Adrenal gland (tissue), 12 donors: ENCODE measurements around the gene CPT1A. TPM values are rescaled to one million over a fixed set of nuclear protein-coding genes. Genes with fewer than 3 reads are reported as not detected.

Experiments
- DNase-seq, 7 donors: peaks; one replicate each; pipeline ENCODE4 v3.0.0-alpha.2; 2019 to 2020
- H3K27ac ChIP-seq, 5 donors: fragments of 200-600 bp; sonication (generic) in 4 of 5; 1 replicate in 3 of 5; 2 replicates in 2 of 5; pipeline versions ENCODE4 v1.5.1 to v1.8.0; 2016 to 2020; ENCODE audit warnings: mild to moderate bottlenecking in 1 of 5
- H3K27me3 ChIP-seq: fragments of 200-600 bp; 2 replicates; pipeline ENCODE4 v1.8.0; 2021
- H3K36me3 ChIP-seq, 2 donors: fragments of 200-600 bp; replicated peaks in 1 of 2; 1 replicate in 1 of 2; 2 replicates in 1 of 2; pipeline versions ENCODE4 v1.5.1 to v1.8.0; 2018 to 2022
- H3K4me1 ChIP-seq, 2 donors: fragments of 200-600 bp; replicated peaks in 1 of 2; 1 replicate in 1 of 2; 2 replicates in 1 of 2; pipeline versions ENCODE4 v1.5.1 to v1.8.0; 2018 to 2021
- H3K4me3 ChIP-seq, 4 donors: fragments of 200-600 bp; sonication (generic) in 3 of 4; one replicate each; pipeline ENCODE4 v1.5.1; 2016 to 2018
- H3K9me3 ChIP-seq, 3 donors: fragments of 200-600 bp; sonication (generic) in 1 of 3; replicated peaks in 1 of 3; 1 replicate in 2 of 3; 2 replicates in 1 of 3; pipeline versions ENCODE4 v1.5.1 to v1.8.0; 2016 to 2021
- CTCF ChIP-seq, 6 experiments: fragments of 450-650 bp in 4 of 6; fragments of 200-600 bp in 2 of 6; sonication (generic) in 1 of 6; IDR thresholded peaks; 1 replicate in 5 of 6; 2 replicates in 1 of 6; pipeline versions ENCODE4 v1.5.1 to v1.8.0; 2016 to 2021; ENCODE audit warnings: antibody characterized with exemption in 6 of 6, mild to moderate bottlenecking in 2 of 6, moderate library complexity in 1 of 6
- POLR2A ChIP-seq, 2 donors: fragments of 450-650 bp; IDR thresholded peaks; one replicate each; pipeline ENCODE4 v1.6.1; 2017; ENCODE audit warnings: antibody characterized with exemption in 2 of 2, mild to moderate bottlenecking in 2 of 2, moderate library complexity in 1 of 2
- WGBS, 4 donors: extraction: QIAGEN DNeasy Blood & Tissue Kit in 2 of 4; methylation state at CpG; one replicate each; pipeline versions ENCODE4 v1.1.5 to v1.1.7; 2013 to 2017; 5-methylcytosine and 5-hydroxymethylcytosine counted together
- intact Hi-C, 2 donors: fragments of 100-400 bp; cut with DNase I; formaldehyde crosslinking; loops; one replicate each; pipeline versions ENCODE4 v1.14.1 to v1.15.0; 2022 to 2023
- polyA plus RNA-seq, 3 donors: library from polyadenylated mRNA; stranded (reverse); fragments of 200-250 nt in 2 of 3; fragments of 350-450 nt in 1 of 3; fragmentation: Illumina TruSeq in 1 of 3; extraction: RNeasy Lipid Tissue Mini Kit (QIAGEN cat#74804) in 1 of 3; gene quantifications; one replicate each; pipeline ENCODE4 v1.2.3, GENCODE V29; 2013 to 2014
- total RNA-seq, 9 donors: library from RNA; depleted of rRNA in 4 of 9; stranded (reverse); fragments of >200 nt in 4 of 9; fragments of 120-200 nt in 1 of 9; fragmentation: NEBNext Ultra II Directional in 1 of 9; extraction: Animal tissue kit (Norgen Biotek cat#: 25700) in 1 of 9; gene quantifications; one replicate each; pipeline versions ENCODE4 v1.1.0 to v1.2.4, GENCODE V29; 2013 to 2023
- donor health status: healthy with polysubstance abuse.
- donor health status: Bipolar disorder and iron deficiency.
- donor health status: DM: yes; HTN: yes; CAD: no.
- donor health status: DM: no; HTN: no; CAD: no.
- donor health status: DM: no; HTN: no; CAD: no.
- donor health status: DM: yes; HTN: yes; CAD: no.

The CPT1A gene
- total and polyA plus RNA-seq, 12 donors, result 15.2 to 140 (median 66.0) TPM

- H3K27me3 ChIP-seq, result no peaks in the 10 kb centered on the region
- H3K4me3 ChIP-seq, result no peak overlapping the region
- intact Hi-C loops, result no loop called here
- TF ChIP-seq POLR2A (IDR thresholded peaks at IDR 0.05) (no peak), CTCF (IDR thresholded peaks at IDR 0.05) (no peak)
- peaks cover 22% of the 10 kb centered on the region in 2 donors for H3K4me1 ChIP-seq
- no peaks in the 10 kb centered on the region for H3K9me3 ChIP-seq
- peak in 6 of 7 donors; percentile 54 to 79 (median 57) for DNase-seq
- peak overlapping the region in 3 of 5 donors; percentile 14 to 70 (median 24) for H3K27ac ChIP-seq
- 45 to 73% (median 64%) methylated on average over 6 to 23 of the region's 23 CpGs for WGBS, 4 donors
- H3K36me3 ChIP-seq, result peaks cover 0 to 52% of the 10 kb centered on the region in 2 donors
Measured at GRCh38 chr11:68806931-68807844, 34.5 kb downstream of the CPT1A start.

DNA sequence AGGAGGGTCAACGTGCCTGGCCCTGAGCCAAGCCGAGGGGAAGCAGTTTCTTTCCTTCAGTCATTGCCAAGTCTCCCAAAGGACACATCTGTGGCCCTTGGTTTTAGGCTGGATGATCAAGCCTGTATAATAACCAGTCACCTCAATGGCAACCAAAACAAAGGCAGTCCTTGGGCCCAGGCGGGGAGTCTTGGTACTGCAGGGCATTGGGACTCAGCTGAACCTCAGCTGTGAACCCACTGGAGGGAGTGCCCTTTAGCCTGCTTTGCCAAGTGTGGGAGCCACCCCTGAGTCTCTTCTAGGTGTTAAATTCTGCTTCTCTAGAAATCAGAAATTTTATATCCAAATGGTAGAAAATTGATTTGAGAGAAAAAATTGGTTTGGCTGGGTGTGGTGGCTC, 36.9 kb downstream of the CPT1A start:
- Histone ChIP-seq H3K36me3 (peaks cover 0 to 62% of the 10 kb centered on the region in 2 donors), H3K4me1 (peaks cover 11 to 14% of the 10 kb centered on the region in 2 donors), H3K4me3 (no peak overlapping the region), H3K27ac (no peak overlapping the region), H3K9me3 (no peaks in the 10 kb centered on the region), H3K27me3 (no peaks in the 10 kb centered on the region)
- intact Hi-C loops, result no loop called here
- TF ChIP-seq CTCF (IDR thresholded peaks at IDR 0.05), result no peak
- no peak for TF ChIP-seq POLR2A (IDR thresholded peaks at IDR 0.05)
- DNase-seq, result no peak
- WGBS, 4 donors, result 63 to 90% (median 69%) methylated on average over 1 to 3 of the region's 3 CpGs

- DNase-seq, result no peak
- WGBS, 4 donors, result 91 to 95% (median 94%) methylated on average over 8 of the region's 8 CpGs
- Histone ChIP-seq H3K4me1 (peaks cover 9% of the 10 kb centered on the region in 2 donors), H3K9me3 (no peaks in the 10 kb centered on the region), H3K4me3 (no peak overlapping the region), H3K36me3 (peaks cover 0 to 69% of the 10 kb centered on the region in 2 donors), H3K27ac (no peak overlapping the region), H3K27me3 (no peaks in the 10 kb centered on the region)
- TF ChIP-seq CTCF (IDR thresholded peaks at IDR 0.05) (no peak), POLR2A (IDR thresholded peaks at IDR 0.05) (no peak)
- intact Hi-C loops, result no loop called here
Measured at GRCh38 chr11:68803766-68804165, 38.0 kb downstream of the CPT1A start.

DNA sequence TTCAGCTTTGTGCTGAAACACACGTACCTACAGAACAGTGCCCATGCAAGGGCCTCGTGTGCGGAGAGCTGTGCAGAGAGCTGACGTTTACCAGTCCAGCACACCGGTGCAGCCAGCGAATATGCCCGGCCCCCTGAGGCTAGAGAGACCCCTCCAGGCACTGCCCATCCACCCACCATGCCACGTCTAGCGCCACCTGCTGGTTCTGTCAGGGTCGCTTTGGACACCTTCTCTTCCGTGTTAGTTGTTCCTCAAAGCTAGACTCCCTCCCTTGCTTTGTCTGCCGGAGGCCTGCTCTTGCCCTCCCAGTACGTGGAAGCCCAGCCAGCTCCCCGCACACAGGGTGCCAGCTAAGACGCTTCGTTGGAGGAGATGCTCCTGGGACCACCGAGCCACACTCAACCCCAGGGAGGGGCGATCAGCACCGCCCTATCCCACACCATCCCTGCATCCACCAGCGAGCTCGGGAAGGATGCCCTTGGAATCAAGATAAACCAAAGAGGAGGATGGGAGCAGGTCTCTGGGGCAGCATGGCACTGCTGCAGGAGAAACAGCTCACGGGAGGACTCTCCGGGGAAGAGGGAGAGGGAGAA, 43.4 kb downstream of the CPT1A start:
- H3K4me1 ChIP-seq, result no peaks in the 10 kb centered on the region

More for the DNA sequence above, 43.4 kb downstream of the CPT1A start:
- WGBS, 4 donors, result 66 to 77% (median 72%) methylated on average over 18 to 23 of the region's 23 CpGs
- H3K27ac ChIP-seq, result no peak overlapping the region
- peak in 2 of 7 donors; percentile 31 to 43 for DNase-seq
- intact Hi-C loops, result no loop called here
- no peaks in the 10 kb centered on the region for H3K9me3 ChIP-seq
- no peak overlapping the region for H3K4me3 ChIP-seq
- peaks cover 0 to 93% of the 10 kb centered on the region in 2 donors for H3K36me3 ChIP-seq
- no peaks in the 10 kb centered on the region for H3K27me3 ChIP-seq
- TF ChIP-seq CTCF (IDR thresholded peaks at IDR 0.05) (peak; percentile 13 to 57 (median 36)), POLR2A (IDR thresholded peaks at IDR 0.05) (no peak)
